Lung (tissue), 12 donors: ENCODE measurements around the gene EPB41. TPM values are rescaled to one million over a fixed set of nuclear protein-coding genes. Genes with fewer than 3 reads are reported as not detected.

ENCODE experiments used
- ATAC-seq: fragments of 200-7000 bp; cut with Tn5 transposase; one replicate; pipeline ENCODE4 v1.9.1; 2020; ENCODE audit warnings: moderate number of reproducible peaks; ENCODE audit not compliant: insufficient read depth, low FRiP score
- DNase-seq, 3 donors: peaks; one replicate each; pipeline ENCODE4 v3.0.0-alpha.2; 2013 to 2017
- H3K27ac ChIP-seq, 2 donors: one replicate each; pipeline ENCODE4 v1.5.1; 2013; ENCODE audit warnings: mild to moderate bottlenecking in 2 of 2, moderate library complexity in 2 of 2, control low read depth in 1 of 2, inconsistent platforms in 1 of 2, low read depth in 1 of 2, low read length in 1 of 2
- H3K27me3 ChIP-seq, 3 donors: one replicate each; pipeline ENCODE4 v1.5.1; 2013; ENCODE audit warnings: low read length in 2 of 3; ENCODE audit not compliant: control insufficient read depth in 3 of 3, insufficient read depth in 3 of 3
- H3K36me3 ChIP-seq, 4 donors: one replicate each; pipeline ENCODE4 v1.5.1; 2013; ENCODE audit warnings: low read length in 4 of 4, mild to moderate bottlenecking in 1 of 4, moderate library complexity in 1 of 4; ENCODE audit not compliant: control insufficient read depth in 4 of 4, insufficient read depth in 4 of 4
- H3K4me1 ChIP-seq, 5 donors: one replicate each; pipeline ENCODE4 v1.5.1; 2013; ENCODE audit warnings: low read length in 5 of 5, mild to moderate bottlenecking in 2 of 5, moderate library complexity in 1 of 5; ENCODE audit not compliant: control insufficient read depth in 5 of 5, insufficient read depth in 5 of 5
- H3K4me3 ChIP-seq: one replicate; pipeline ENCODE4 v1.5.1; 2013; ENCODE audit warnings: mild to moderate bottlenecking, control low read depth, moderate library complexity
- H3K9ac ChIP-seq, 2 donors: one replicate each; pipeline ENCODE4 v1.5.1; 2013; ENCODE audit warnings: low read length in 2 of 2, control low read depth in 1 of 2; ENCODE audit not compliant: insufficient read depth in 1 of 2
- H3K9me3 ChIP-seq, 4 donors: one replicate each; pipeline ENCODE4 v1.5.1; 2013; ENCODE audit warnings: low read length in 3 of 4, mild to moderate bottlenecking in 1 of 4, moderate library complexity in 1 of 4; ENCODE audit not compliant: control insufficient read depth in 4 of 4, insufficient read depth in 3 of 4
- WGBS, 2 donors: extraction: QIAGEN DNeasy Blood & Tissue Kit; methylation state at CpG; one replicate each; pipeline ENCODE4 v1.1.7; 2013; 5-methylcytosine and 5-hydroxymethylcytosine counted together
- polyA plus RNA-seq, 2 donors: library from polyadenylated mRNA; stranded (reverse); fragments of 200-250 nt; gene quantifications; one replicate each; pipeline ENCODE4 v1.2.1, GENCODE V29; 2013
- total RNA-seq, 2 donors: library from RNA; depleted of rRNA in 1 of 2; stranded (reverse); fragments of >200 nt in 1 of 2; gene quantifications; one replicate each; pipeline ENCODE4 v1.2.1, GENCODE V29; 2014 to 2021
- TF ChIP-seq, protein P1 (sequence below): IDR thresholded peaks from 2 replicates; pipeline ENCODE4 v1.5.1; 2012; ENCODE audit warnings: mild to moderate bottlenecking; ENCODE audit errors: control extremely low read depth, extremely low read depth
- donor health status: control.
- donor health status: control.
- donor health status: Bipolar disorder and iron deficiency.
- donor health status: healthy.
- donor health status: DM: yes; HTN: yes; CAD: no.

The EPB41 gene
- total and polyA plus RNA-seq, 4 donors, result 10.4 to 69.0 (median 33.3) TPM

DNA sequence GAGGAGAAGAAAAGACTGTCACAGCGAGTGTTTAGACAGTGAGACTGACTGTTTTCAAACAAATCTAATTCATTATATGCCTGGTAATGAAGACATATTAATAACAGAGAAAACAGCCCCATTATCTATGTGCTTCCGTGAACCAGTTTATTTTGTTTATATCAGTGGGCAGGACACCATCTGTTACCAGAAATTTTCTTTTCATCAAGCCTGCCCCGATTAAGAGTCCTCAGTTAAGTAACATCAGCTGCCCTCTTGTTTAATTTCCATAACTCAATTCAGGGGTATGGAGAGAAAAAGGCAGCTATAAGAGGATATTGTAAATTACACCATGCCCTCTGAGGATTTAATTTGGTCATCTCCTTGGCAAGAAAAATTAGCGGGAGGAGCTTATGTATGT, 115.3 kb downstream of the EPB41 start:
- DNase-seq (peak in 1 of 3 donors; percentile 23), ATAC-seq (no peak)
- TF ChIP-seq, protein P1, sequence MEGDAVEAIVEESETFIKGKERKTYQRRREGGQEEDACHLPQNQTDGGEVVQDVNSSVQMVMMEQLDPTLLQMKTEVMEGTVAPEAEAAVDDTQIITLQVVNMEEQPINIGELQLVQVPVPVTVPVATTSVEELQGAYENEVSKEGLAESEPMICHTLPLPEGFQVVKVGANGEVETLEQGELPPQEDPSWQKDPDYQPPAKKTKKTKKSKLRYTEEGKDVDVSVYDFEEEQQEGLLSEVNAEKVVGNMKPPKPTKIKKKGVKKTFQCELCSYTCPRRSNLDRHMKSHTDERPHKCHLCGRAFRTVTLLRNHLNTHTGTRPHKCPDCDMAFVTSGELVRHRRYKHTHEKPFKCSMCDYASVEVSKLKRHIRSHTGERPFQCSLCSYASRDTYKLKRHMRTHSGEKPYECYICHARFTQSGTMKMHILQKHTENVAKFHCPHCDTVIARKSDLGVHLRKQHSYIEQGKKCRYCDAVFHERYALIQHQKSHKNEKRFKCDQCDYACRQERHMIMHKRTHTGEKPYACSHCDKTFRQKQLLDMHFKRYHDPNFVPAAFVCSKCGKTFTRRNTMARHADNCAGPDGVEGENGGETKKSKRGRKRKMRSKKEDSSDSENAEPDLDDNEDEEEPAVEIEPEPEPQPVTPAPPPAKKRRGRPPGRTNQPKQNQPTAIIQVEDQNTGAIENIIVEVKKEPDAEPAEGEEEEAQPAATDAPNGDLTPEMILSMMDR, result no peak
- H3K4me1 ChIP-seq, result peaks cover 0 to 11% (median 0%) of the 10 kb centered on the region in 5 donors
- H3K4me3 ChIP-seq, result no peak overlapping the region
- WGBS, 2 donors, result 68 to 81% methylated on average over 4 of the region's 4 CpGs
- no peak overlapping the region for H3K27ac ChIP-seq
- H3K9ac ChIP-seq, result peak overlapping the region in 1 of 2 donors; percentile 17
- peaks cover 0 to 2% (median 0%) of the 10 kb centered on the region in 4 donors for H3K9me3 ChIP-seq
- H3K27me3 ChIP-seq, result no peaks in the 10 kb centered on the region
- peaks cover 0 to 6% (median 2%) of the 10 kb centered on the region in 4 donors for H3K36me3 ChIP-seq

DNA sequence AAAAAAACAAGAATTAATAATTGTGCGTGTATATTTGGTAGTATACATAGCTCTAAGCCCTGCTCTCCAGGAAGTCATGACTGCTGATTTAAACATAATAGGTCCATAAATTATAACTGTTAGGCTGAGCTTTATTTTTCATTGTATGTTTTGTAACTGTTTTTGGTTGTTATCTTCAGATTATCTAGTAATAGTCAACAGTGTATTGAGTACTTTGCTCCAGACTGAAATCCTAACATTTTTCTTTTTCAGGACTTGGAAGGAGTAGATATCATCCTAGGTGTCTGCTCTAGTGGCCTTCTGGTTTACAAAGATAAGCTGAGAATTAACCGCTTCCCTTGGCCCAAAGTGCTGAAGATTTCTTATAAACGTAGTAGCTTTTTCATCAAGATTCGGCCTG, 118.5 kb downstream of the EPB41 start:
- peaks cover 0 to 6% (median under 1%) of the 10 kb centered on the region in 4 donors for H3K36me3 ChIP-seq
- DNase-seq, result no peak
- 68 to 77% methylated on average over 4 of the region's 4 CpGs for WGBS, 2 donors

DNA sequence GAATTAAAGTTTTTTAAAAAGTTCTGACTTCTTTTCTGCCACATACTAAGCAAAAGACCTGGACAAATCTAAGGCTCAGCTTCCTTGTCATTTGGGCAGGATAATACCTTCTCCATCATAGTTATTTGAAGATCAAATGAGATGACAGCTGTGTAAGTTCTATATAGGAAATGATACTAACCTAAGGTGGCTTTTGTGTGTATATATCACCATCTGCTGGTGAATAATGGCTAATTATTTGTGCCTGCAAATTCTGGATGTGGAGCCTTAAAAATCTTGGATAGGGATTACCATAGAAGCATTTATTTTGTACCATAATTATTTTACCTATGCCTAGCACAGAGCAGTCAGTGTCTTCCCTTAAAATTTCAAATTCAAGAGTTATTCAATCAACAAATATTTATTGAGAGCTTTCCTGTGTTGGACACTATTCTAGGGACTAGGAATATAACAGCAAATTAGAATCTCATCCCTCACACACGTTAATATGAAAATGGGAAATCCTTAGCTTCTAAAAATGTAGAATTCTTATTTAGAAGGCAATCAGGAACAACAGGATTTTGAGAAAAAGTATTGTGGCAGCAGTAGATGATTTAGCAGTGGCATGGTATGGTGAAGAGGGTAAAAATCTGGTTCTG, 119.6 kb downstream of the EPB41 start:
- Histone ChIP-seq H3K27me3 (no peaks in the 10 kb centered on the region), H3K36me3 (peaks cover 0 to 6% (median under 1%) of the 10 kb centered on the region in 4 donors), H3K9ac (no peak overlapping the region), H3K9me3 (no peaks in the 10 kb centered on the region), H3K4me3 (no peak overlapping the region), H3K4me1 (peaks cover 0 to 9% (median 0%) of the 10 kb centered on the region in 5 donors), H3K27ac (no peak overlapping the region)
- TF ChIP-seq, protein P1, result peak; percentile 63
- DNase-seq (peak in 2 of 3 donors; percentile 66 to 74), ATAC-seq (no peak)
- 73 to 88% methylated on average over 1 of the region's 1 CpG for WGBS, 2 donors

More for the DNA sequence above, 118.5 kb downstream of the EPB41 start:
- no peak overlapping the region for H3K27ac ChIP-seq
- no peak overlapping the region for H3K4me3 ChIP-seq
- H3K27me3 ChIP-seq, result no peaks in the 10 kb centered on the region
- no peak for ATAC-seq
- no peaks in the 10 kb centered on the region for H3K9me3 ChIP-seq
- TF ChIP-seq, protein P1, result no peak
- peaks cover 0 to 11% (median 0%) of the 10 kb centered on the region in 5 donors for H3K4me1 ChIP-seq
- no peak overlapping the region for H3K9ac ChIP-seq
